Measurements from ENCODE around the gene FAF2. TPM values are rescaled to one million over a fixed set of nuclear protein-coding genes. Genes with fewer than 3 reads are reported as not detected.
"Not testable (repeated sequence)": the region's sequence is repeated elsewhere in the genome, so short reads cannot be mapped to it uniquely, and the experiment has no call there.

The FAF2 gene
- total RNA-seq: 10 to 100 TPM; 22.1 to 86.5 (median 44.7) TPM

- 0 to 3% (median 1%) methylated on average over 8 to 12 of the region's 50 CpGs; no CpG with 5 or more reads in 7 of the 10 experiments for WGBS, 10 experiments
- in situ Hi-C loops (cut with MboI; ENCODE audit: low pct_unique_long_range_greater_than_20kb in 2 of 9, low sequenced_read_pairs in 9 of 9, unreplicated experiment in 9 of 9): no loop called here
- peak within 1 kb of the TSS; percentile 59 to 94 (median 64) for H3K4me3 ChIP-seq
- peak; percentile 92 to 97 (median 94) for ATAC-seq (replicated peaks in 6 of 8)
- H3K4me1 ChIP-seq (replicated peaks in 1 of 2): peaks cover 0 to 12% of the 10 kb centered on the region in 2 donors
- H3K27ac ChIP-seq: peak within 1 kb of the TSS; percentile 96 to 99
Measured at GRCh38 chr5:176447978-176448608, at the start of gene FAF2. Gene FAF2 (plus strand): TSS chr5:176448385. CDS start chr5:176448408, 23 bp downstream.

- in situ Hi-C loops (cut with MboI; ENCODE audit: low pct_unique_long_range_greater_than_20kb in 2 of 9, low sequenced_read_pairs in 9 of 9, unreplicated experiment in 9 of 9): no loop called here
- peak in 3 of 8 experiments; percentile 50 to 78 (median 59) for ATAC-seq (replicated peaks in 6 of 8)
- H3K4me3 ChIP-seq: no peak overlapping the region
- 17 to 90% (median 70%) methylated on average over 1 to 6 of the region's 17 CpGs; no CpG with 5 or more reads in 2 of the 10 experiments for WGBS, 10 experiments
- H3K27ac ChIP-seq: no peak overlapping the region
- H3K4me1 ChIP-seq (replicated peaks in 1 of 2): peaks cover 8 to 10% of the 10 kb centered on the region in 2 donors
Measured at GRCh38 chr5:176400382-176401156, 47.6 kb upstream of the FAF2 start.

- ATAC-seq (replicated peaks in 6 of 8): no peak
- H3K4me3 ChIP-seq: no peak overlapping the region
- in situ Hi-C loops (cut with MboI; ENCODE audit: low pct_unique_long_range_greater_than_20kb in 2 of 9, low sequenced_read_pairs in 9 of 9, unreplicated experiment in 9 of 9): no loop called here
- WGBS, 10 experiments: 76 to 92% (median 87%) methylated on average over 1 to 14 of the region's 22 CpGs; no CpG with 5 or more reads in 1 of the 10 experiments
- H3K4me1 ChIP-seq (replicated peaks in 1 of 2): peaks cover 4 to 5% of the 10 kb centered on the region in 2 donors
- no peak overlapping the region for H3K27ac ChIP-seq
Measured at GRCh38 chr5:176401281-176402205, 46.6 kb upstream of the FAF2 start.

- ATAC-seq (replicated peaks in 6 of 8): no peak
- H3K4me3 ChIP-seq: no peak overlapping the region
- H3K27ac ChIP-seq: no peak overlapping the region
- in situ Hi-C loops (cut with MboI; ENCODE audit: low pct_unique_long_range_greater_than_20kb in 2 of 9, low sequenced_read_pairs in 9 of 9, unreplicated experiment in 9 of 9): no loop called here
- WGBS, 10 experiments: 74 to 100% (median 87%) methylated on average over 1 to 11 of the region's 20 CpGs; no CpG with 5 or more reads in 2 of the 10 experiments
- H3K4me1 ChIP-seq (replicated peaks in 1 of 2): no peaks in the 10 kb centered on the region
Measured at GRCh38 chr5:176405656-176406435, 42.3 kb upstream of the FAF2 start.

- Histone ChIP-seq H3K4me1 (replicated peaks in 1 of 2) (no peaks in the 10 kb centered on the region), H3K4me3 (no peak overlapping the region), H3K27ac (no peak overlapping the region)
- ATAC-seq (replicated peaks in 6 of 8): no peak
- 57 to 100% (median 79%) methylated on average over 1 to 7 of the region's 9 CpGs; no CpG with 5 or more reads in 3 of the 10 experiments for WGBS, 10 experiments
- in situ Hi-C loops (cut with MboI; ENCODE audit: low pct_unique_long_range_greater_than_20kb in 2 of 9, low sequenced_read_pairs in 9 of 9, unreplicated experiment in 9 of 9): no loop called here
Measured at GRCh38 chr5:176406436-176407052, 41.6 kb upstream of the FAF2 start.

GRCh38 chr5:176407456-176408251 lies 40.5 kb upstream of the FAF2 start:
- Histone ChIP-seq H3K4me1 (replicated peaks in 1 of 2) (no peaks in the 10 kb centered on the region), H3K27ac (no peak overlapping the region), H3K4me3 (no peak overlapping the region)
- ATAC-seq (replicated peaks in 6 of 8): peak in 3 of 8 experiments; percentile 70 to 76 (median 73)
- 20 to 86% (median 53%) methylated on average over 1 to 5 of the region's 6 CpGs; no CpG with 5 or more reads in 4 of the 10 experiments for WGBS, 10 experiments
- in situ Hi-C loops (cut with MboI; ENCODE audit: low pct_unique_long_range_greater_than_20kb in 2 of 9, low sequenced_read_pairs in 9 of 9, unreplicated experiment in 9 of 9): no loop called here

GRCh38 chr5:176408252-176408573 lies 40.0 kb upstream of the FAF2 start:
- ATAC-seq (replicated peaks in 6 of 8); in situ Hi-C loops (cut with MboI; ENCODE audit: low pct_unique_long_range_greater_than_20kb in 2 of 9, low sequenced_read_pairs in 9 of 9, unreplicated experiment in 9 of 9); H3K4me1 ChIP-seq (replicated peaks in 1 of 2); H3K27ac ChIP-seq; H3K4me3 ChIP-seq: not testable (repeated sequence)
- 19 to 100% (median 92%) methylated on average over 1 to 7 of the region's 10 CpGs; no CpG with 5 or more reads in 3 of the 10 experiments for WGBS, 10 experiments

- Histone ChIP-seq H3K27ac (no peak overlapping the region), H3K4me3 (no peak overlapping the region), H3K4me1 (replicated peaks in 1 of 2) (no peaks in the 10 kb centered on the region)
- in situ Hi-C loops (cut with MboI; ENCODE audit: low pct_unique_long_range_greater_than_20kb in 2 of 9, low sequenced_read_pairs in 9 of 9, unreplicated experiment in 9 of 9): no loop called here
- 60 to 97% (median 87%) methylated on average over 1 to 5 of the region's 5 CpGs; no CpG with 5 or more reads in 5 of the 10 experiments for WGBS, 10 experiments
- ATAC-seq (replicated peaks in 6 of 8): no peak
Measured at GRCh38 chr5:176408590-176408989, 39.6 kb upstream of the FAF2 start.

- Histone ChIP-seq H3K27ac (no peak overlapping the region), H3K4me1 (replicated peaks in 1 of 2) (peaks cover 0 to under 1% of the 10 kb centered on the region in 2 donors), H3K4me3 (no peak overlapping the region)
- 60 to 100% (median 99%) methylated on average over 1 to 4 of the region's 4 CpGs; no CpG with 5 or more reads in 6 of the 10 experiments for WGBS, 10 experiments
- in situ Hi-C loops (cut with MboI; ENCODE audit: low pct_unique_long_range_greater_than_20kb in 2 of 9, low sequenced_read_pairs in 9 of 9, unreplicated experiment in 9 of 9): no loop called here
- no peak for ATAC-seq (replicated peaks in 6 of 8)
Measured at GRCh38 chr5:176409765-176410164, 38.4 kb upstream of the FAF2 start.

GRCh38 chr5:176410486-176411180 lies 37.6 kb upstream of the FAF2 start:
- ATAC-seq (replicated peaks in 6 of 8): no peak
- 50 to 100% (median 82%) methylated on average over 1 to 3 of the region's 5 CpGs; no CpG with 5 or more reads in 4 of the 10 experiments for WGBS, 10 experiments
- in situ Hi-C loops (cut with MboI; ENCODE audit: low pct_unique_long_range_greater_than_20kb in 2 of 9, low sequenced_read_pairs in 9 of 9, unreplicated experiment in 9 of 9): no loop called here
- Histone ChIP-seq H3K27ac (no peak overlapping the region), H3K4me1 (replicated peaks in 1 of 2) (peaks cover 0 to 10% of the 10 kb centered on the region in 2 donors), H3K4me3 (no peak overlapping the region)
